ENCODE data around the gene ISLR. TPM values are rescaled to one million over a fixed set of nuclear protein-coding genes. Genes with fewer than 3 reads are reported as not detected.
"Not testable (repeated sequence)": the region's sequence is repeated elsewhere in the genome, so short reads cannot be mapped to it uniquely, and the experiment has no call there.

Gene ISLR
- total RNA-seq, 1 experiment from 2014 or later: 0.34 TPM

GRCh38 chr15:74136814-74137536 is 36.5 kb upstream of the ISLR start:
- DNase-seq (ENCODE audit: low read depth): no peak

GRCh38 chr15:74137537-74137894 is 36.0 kb upstream of the ISLR start:
- no peak for DNase-seq (ENCODE audit: low read depth)

DNA sequence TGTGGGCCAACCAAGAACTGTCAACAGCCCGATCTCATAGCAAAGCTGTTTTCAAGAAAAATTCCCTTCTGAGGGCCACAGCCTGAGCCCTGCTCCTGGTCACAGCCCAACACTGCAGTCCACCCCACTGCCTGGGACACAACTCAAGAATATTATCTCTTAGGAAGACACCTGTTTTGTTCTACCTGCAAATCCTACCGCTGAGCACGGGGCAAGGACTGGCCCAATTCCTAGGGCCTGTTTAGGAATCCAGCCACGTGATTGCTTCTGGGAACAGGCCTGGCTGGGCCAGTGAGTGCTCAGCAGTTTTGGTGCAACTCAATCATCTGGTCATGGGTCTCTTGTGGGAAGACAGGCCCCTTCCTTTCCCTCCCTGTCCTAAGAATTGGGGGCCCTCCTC is 34.9 kb upstream of the ISLR start:
- DNase-seq (ENCODE audit: low read depth): no peak

GRCh38 chr15:74141591-74141990 is 31.9 kb upstream of the ISLR start:
- DNase-seq (ENCODE audit: low read depth): no peak

- no peak for DNase-seq (ENCODE audit: low read depth)
These were observed 29.2 kb upstream of the ISLR start for GRCh38 chr15:74144153-74144775.

- no peak for DNase-seq (ENCODE audit: low read depth)
These were observed 27.2 kb upstream of the ISLR start for GRCh38 chr15:74146277-74146800.

- no peak for DNase-seq (ENCODE audit: low read depth)
These were observed 26.5 kb upstream of the ISLR start for GRCh38 chr15:74147051-74147450.

- DNase-seq (ENCODE audit: low read depth): no peak
These were observed 17.6 kb upstream of the ISLR start for GRCh38 chr15:74155766-74156417.

DNA sequence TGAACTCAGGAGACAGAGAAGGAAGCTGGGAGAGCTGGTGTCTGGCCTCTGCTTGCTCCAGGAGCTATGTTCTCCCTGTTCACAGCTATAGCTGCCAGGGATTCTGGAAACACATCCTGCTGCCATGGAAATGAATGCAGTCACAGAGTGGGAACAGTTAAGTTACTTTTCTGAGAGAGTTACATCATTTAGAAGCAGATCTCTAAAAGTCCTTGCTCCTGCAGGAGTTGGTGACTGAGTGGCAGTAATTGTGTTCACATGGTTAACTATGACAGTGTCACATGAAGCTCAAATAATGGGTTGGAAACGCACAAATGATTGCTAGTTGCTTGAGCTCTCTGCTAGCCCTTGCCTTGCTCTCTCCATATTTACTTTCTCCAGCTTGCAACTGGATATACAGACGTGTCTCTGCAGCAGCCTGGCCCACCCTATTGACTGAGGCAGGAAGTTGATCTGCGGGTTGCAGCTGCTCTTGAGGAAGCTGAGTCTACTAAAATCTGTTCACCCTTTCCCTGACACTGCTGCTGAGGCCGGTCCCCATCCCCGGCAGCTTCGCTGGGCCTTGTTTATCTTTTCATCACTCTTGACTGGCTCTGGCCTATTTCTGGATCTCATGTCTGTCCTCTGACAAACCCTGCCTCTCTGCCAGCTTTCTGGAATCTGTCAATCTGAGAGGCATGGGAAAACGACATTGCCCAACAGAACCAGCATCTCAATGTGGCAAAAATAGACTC is 16.7 kb upstream of the ISLR start:
- DNase-seq (ENCODE audit: low read depth): no peak

GRCh38 chr15:74157868-74158827 is 15.4 kb upstream of the ISLR start:
- DNase-seq (ENCODE audit: low read depth): no peak

GRCh38 chr15:74158855-74159650 is 14.5 kb upstream of the ISLR start:
- DNase-seq (ENCODE audit: low read depth): no peak

- DNase-seq (ENCODE audit: low read depth): no peak
These were observed 13.7 kb upstream of the ISLR start for GRCh38 chr15:74159773-74160172.

- DNase-seq (ENCODE audit: low read depth): not testable (repeated sequence)
These were observed 13.1 kb upstream of the ISLR start for GRCh38 chr15:74160390-74160789.

- DNase-seq (ENCODE audit: low read depth): not testable (repeated sequence)
These were observed 11.3 kb upstream of the ISLR start for GRCh38 chr15:74162195-74162536.

DNA sequence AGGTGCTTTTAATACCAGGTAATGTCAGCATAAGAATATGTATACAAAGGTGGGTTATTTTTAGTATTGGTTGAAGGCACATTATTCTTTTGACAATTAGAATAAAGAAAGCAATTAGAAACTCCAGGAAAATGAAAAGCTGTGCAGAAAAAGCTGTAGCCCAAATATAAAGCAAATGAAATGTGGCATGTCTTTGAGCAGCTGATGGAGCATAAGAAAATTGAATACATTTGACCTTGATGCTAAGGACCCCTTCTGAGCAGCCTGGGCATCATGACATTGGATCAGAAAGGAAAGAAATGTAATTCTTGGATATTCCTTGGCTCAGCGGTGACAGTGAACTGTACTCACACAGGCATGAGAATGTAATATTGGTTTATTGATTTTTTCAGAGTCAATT is 8.0 kb upstream of the ISLR start:
- no peak for DNase-seq (ENCODE audit: low read depth)

- DNase-seq (ENCODE audit: low read depth): no peak
These were observed 5.6 kb upstream of the ISLR start for GRCh38 chr15:74167891-74168331.

GRCh38 chr15:74168711-74169126 is 4.8 kb upstream of the ISLR start:
- DNase-seq (ENCODE audit: low read depth): no peak

DNA sequence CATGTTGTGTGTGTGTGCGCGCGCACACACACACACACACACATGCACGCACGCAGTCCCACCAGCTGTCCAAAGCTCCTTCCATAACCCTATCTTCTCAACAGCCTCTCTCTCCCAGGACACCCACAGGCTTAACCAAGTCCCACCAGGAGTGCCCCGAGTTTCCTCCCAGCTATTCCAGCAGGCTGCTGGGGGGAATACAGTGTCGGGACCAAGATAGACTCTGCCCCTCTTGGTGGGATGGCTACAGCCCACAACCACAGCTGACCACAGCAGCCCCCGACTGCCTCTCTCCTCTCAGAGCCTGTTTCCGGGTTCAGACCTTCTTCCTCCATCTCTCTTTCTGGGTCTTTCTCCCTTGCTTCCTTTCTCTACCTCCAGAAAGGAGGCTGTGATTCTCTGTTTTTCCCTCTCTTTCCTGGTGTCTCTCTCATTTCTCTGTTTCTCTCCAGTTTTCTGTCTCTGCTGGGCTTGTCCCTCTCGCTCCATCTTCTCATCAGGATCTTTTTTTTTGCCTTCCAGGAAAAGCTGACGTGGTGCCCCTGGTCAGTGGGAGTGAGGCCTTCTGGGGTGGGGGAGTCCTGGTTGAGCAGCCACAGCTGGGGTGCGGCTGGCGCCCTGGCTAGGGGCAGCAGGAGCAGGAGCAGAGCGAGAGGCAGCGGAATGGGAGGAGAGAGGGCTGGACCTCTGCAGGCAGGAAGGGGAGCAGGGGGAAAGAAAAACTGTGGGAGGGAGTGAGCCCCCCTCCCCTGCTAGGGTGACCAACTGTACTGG is 3.3 kb upstream of the ISLR start:
- DNase-seq (ENCODE audit: low read depth): no peak

GRCh38 chr15:74170875-74171578 is 2.5 kb upstream of the ISLR start:
- DNase-seq (ENCODE audit: low read depth): no peak

All from LHCN-M2 (cell line).